Chondrocyte (in vitro differentiated cells): ENCODE measurements around the gene KDM4B. TPM values are rescaled to one million over a fixed set of nuclear protein-coding genes. Genes with fewer than 3 reads are reported as not detected.

Experiments used
- DNase-seq: peaks from one replicate; pipeline ENCODE4 v3.0.0; 2021; ENCODE audit warnings: mixed read lengths, low spot score
- H3K27ac Mint-ChIP-seq: one replicate; pipeline ENCODE4 v1.8.0; 2021; ENCODE audit warnings: mild to moderate bottlenecking, moderate library complexity, mixed read lengths; ENCODE audit not compliant: unreplicated experiment
- H3K27me3 Mint-ChIP-seq: 2 replicates; pipeline ENCODE4 v1.8.0; 2021; ENCODE audit warnings: low read depth, mixed read lengths
- H3K36me3 Mint-ChIP-seq: 2 replicates; pipeline ENCODE4 v1.8.0; 2021; ENCODE audit warnings: low read depth, mixed read lengths
- H3K4me1 Mint-ChIP-seq: 2 replicates; pipeline ENCODE4 v1.8.0; 2021; ENCODE audit warnings: low read depth, mild to moderate bottlenecking, mixed read lengths
- H3K4me3 Mint-ChIP-seq: one replicate; pipeline ENCODE4 v1.8.0; 2021; ENCODE audit warnings: mild to moderate bottlenecking, moderate library complexity, mixed read lengths; ENCODE audit not compliant: unreplicated experiment
- H3K9me3 Mint-ChIP-seq: 2 replicates; pipeline ENCODE4 v1.8.0; 2021; ENCODE audit warnings: low read depth, mixed read lengths
- total RNA-seq: library from RNA; stranded (reverse); gene quantifications from 3 replicates; pipeline ENCODE4 v1.2.1, GENCODE V29; 2021
- TF ChIP-seq, protein P1 (sequence below): fragments of 200-600 bp; sonication (generic); IDR thresholded peaks from 2 replicates; pipeline ENCODE4 v1.5.0; 2021; ENCODE audit warnings: antibody characterized with exemption, mild to moderate bottlenecking, moderate library complexity

Gene KDM4B
- total RNA-seq, 1 donor from 2014 or later = 52.2 TPM

DNA sequence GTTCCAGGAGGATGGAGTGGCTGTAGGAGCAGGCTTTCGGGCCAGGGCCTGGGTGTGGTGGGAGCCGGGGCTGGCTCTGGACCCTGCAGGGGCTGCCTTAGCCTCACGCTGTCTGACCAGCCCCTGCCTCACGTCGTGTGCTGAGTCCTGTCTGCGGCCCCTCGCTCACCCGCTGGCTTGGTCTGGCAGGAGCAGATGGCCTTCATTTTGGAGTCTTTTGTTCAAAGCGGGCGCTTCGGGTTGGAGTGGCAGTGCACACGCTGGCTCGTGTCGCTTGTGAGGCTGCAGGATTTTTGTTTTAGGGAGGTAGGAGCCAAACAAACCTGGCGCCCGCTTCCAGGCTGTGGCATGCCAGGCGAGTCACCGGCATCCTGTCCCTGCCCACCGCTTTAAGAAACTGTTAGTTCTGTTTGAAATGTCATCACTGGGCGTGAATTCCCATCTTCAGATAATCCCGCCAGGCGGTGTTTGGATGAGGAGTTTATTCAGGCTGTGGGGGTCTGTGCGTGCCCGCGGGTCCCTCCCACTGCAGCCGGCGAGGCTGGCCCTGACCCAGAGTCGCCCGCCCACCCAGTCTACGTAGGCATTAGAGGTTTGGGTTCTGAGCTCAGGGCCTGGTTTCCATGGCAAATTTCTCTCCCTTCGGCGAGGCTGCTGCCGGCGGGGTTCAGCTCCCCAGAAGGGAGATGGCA is 89.8 kb downstream of the KDM4B start:
- no peaks in the 10 kb centered on the region for H3K4me1 Mint-ChIP-seq
- H3K27me3 Mint-ChIP-seq = no peaks in the 10 kb centered on the region
- H3K27ac Mint-ChIP-seq = no peak overlapping the region
- peaks cover 30% of the 10 kb centered on the region for H3K36me3 Mint-ChIP-seq
- H3K9me3 Mint-ChIP-seq = peaks cover 5% of the 10 kb centered on the region
- DNase-seq = no peak
- H3K4me3 Mint-ChIP-seq = no peak overlapping the region
- TF ChIP-seq, protein P1, sequence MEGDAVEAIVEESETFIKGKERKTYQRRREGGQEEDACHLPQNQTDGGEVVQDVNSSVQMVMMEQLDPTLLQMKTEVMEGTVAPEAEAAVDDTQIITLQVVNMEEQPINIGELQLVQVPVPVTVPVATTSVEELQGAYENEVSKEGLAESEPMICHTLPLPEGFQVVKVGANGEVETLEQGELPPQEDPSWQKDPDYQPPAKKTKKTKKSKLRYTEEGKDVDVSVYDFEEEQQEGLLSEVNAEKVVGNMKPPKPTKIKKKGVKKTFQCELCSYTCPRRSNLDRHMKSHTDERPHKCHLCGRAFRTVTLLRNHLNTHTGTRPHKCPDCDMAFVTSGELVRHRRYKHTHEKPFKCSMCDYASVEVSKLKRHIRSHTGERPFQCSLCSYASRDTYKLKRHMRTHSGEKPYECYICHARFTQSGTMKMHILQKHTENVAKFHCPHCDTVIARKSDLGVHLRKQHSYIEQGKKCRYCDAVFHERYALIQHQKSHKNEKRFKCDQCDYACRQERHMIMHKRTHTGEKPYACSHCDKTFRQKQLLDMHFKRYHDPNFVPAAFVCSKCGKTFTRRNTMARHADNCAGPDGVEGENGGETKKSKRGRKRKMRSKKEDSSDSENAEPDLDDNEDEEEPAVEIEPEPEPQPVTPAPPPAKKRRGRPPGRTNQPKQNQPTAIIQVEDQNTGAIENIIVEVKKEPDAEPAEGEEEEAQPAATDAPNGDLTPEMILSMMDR = no peak

DNA sequence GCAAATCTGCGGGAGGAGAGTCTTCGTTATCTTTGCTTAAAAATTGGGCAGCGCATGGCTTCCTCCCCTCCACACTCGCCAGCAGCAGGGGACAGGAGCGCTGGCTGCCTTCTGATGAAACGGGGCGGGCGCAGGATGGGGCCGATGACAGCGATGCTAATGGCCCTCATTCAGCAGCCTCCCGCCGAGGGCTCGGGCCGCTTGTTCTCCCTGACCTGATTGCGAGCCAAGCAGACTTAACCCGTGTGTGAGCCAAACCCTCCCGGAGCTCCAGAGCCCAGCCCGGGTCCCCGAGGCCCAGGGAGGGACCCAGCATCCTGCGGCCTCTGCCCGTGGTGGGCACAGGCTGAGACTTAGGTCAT is 90.3 kb downstream of the KDM4B start:
- Mint-ChIP-seq H3K36me3 (peaks cover 32% of the 10 kb centered on the region), H3K27ac (no peak overlapping the region), H3K9me3 (peaks cover 5% of the 10 kb centered on the region), H3K4me3 (no peak overlapping the region), H3K27me3 (no peaks in the 10 kb centered on the region), H3K4me1 (no peaks in the 10 kb centered on the region)
- TF ChIP-seq, protein P1 = no peak
- DNase-seq = no peak

DNA sequence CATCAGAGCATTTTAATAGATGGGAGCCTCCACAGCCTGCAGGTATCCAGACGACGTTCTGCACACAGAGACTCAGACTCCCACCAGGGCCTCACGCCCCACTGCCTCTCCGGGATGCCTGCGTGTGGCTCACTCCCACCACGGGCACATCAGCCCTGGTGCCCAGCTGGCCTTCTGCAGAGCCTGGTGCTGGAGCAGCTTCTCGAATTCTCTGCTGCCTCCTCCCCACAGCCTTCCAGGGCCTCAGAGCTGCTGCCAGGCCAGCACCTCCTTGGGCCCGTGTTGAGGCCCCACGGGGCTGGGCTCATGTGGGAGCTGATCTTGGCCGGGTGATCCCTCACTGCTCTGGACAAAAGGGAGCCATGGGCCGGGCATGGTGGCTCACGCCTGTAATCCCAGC is 90.9 kb downstream of the KDM4B start:
- Mint-ChIP-seq H3K9me3 (peaks cover 5% of the 10 kb centered on the region), H3K4me1 (no peaks in the 10 kb centered on the region), H3K4me3 (no peak overlapping the region), H3K27me3 (no peaks in the 10 kb centered on the region), H3K27ac (no peak overlapping the region), H3K36me3 (peaks cover 32% of the 10 kb centered on the region)
- DNase-seq = no peak
- TF ChIP-seq, protein P1 = no peak

GRCh38 chr19:5062195-5062594 is 93.3 kb downstream of the KDM4B start:
- no peaks in the 10 kb centered on the region for H3K27me3 Mint-ChIP-seq
- DNase-seq = no peak
- TF ChIP-seq, protein P1 = no peak
- H3K27ac Mint-ChIP-seq = no peak overlapping the region
- no peaks in the 10 kb centered on the region for H3K4me1 Mint-ChIP-seq
- H3K4me3 Mint-ChIP-seq = no peak overlapping the region
- peaks cover 33% of the 10 kb centered on the region for H3K36me3 Mint-ChIP-seq
- H3K9me3 Mint-ChIP-seq = peaks cover 5% of the 10 kb centered on the region

GRCh38 chr19:5062799-5063198 is 93.9 kb downstream of the KDM4B start:
- H3K27me3 Mint-ChIP-seq = no peaks in the 10 kb centered on the region
- H3K36me3 Mint-ChIP-seq = peaks cover 29% of the 10 kb centered on the region
- no peak for DNase-seq
- no peaks in the 10 kb centered on the region for H3K4me1 Mint-ChIP-seq
- peaks cover 5% of the 10 kb centered on the region for H3K9me3 Mint-ChIP-seq
- TF ChIP-seq, protein P1 = no peak
- no peak overlapping the region for H3K4me3 Mint-ChIP-seq
- H3K27ac Mint-ChIP-seq = no peak overlapping the region
